Small intestine (tissue), 7 donors: Measurements from ENCODE around the gene KRT4. TPM values are rescaled to one million over a fixed set of nuclear protein-coding genes. Genes with fewer than 3 reads are reported as not detected.

Source experiments
- DNase-seq, 2 donors: peaks; one replicate each; pipeline versions ENCODE4 v3.0.0 to v3.0.0-alpha.2; 2013
- FAIRE-seq: peaks from 2 replicates; lab custom pipeline; 2012; peaks lifted over from hg19 to GRCh38; lab: Jason Lieb, UNC
- H3K27ac ChIP-seq, 3 donors: one replicate each; pipeline ENCODE4 v1.5.1; 2013; ENCODE audit warnings: low read length in 2 of 3, mild to moderate bottlenecking in 2 of 3, control low read depth in 1 of 3, inconsistent platforms in 1 of 3, low read depth in 1 of 3, moderate library complexity in 1 of 3
- H3K27me3 ChIP-seq, 3 donors: one replicate each; pipeline ENCODE4 v1.6.1; 2013; ENCODE audit warnings: low read length in 3 of 3, inconsistent platforms in 1 of 3; ENCODE audit not compliant: control insufficient read depth in 3 of 3, insufficient read depth in 3 of 3
- H3K36me3 ChIP-seq, 3 donors: one replicate each; pipeline ENCODE4 v1.6.1; 2013; ENCODE audit warnings: low read length in 3 of 3, inconsistent platforms in 1 of 3, low read depth in 1 of 3, mild to moderate bottlenecking in 1 of 3, moderate library complexity in 1 of 3; ENCODE audit not compliant: control insufficient read depth in 3 of 3, insufficient read depth in 2 of 3
- H3K4me1 ChIP-seq, 3 donors: one replicate each; pipeline ENCODE4 v1.6.1; 2013; ENCODE audit warnings: low read length in 2 of 3, inconsistent platforms in 1 of 3, low read depth in 1 of 3, mild to moderate bottlenecking in 1 of 3, moderate library complexity in 1 of 3; ENCODE audit not compliant: control insufficient read depth in 3 of 3, insufficient read depth in 2 of 3
- H3K4me3 ChIP-seq, 3 donors: one replicate each; pipeline ENCODE4 v1.5.1; 2013; ENCODE audit warnings: low read length in 3 of 3, control low read depth in 1 of 3, inconsistent platforms in 1 of 3, low read depth in 1 of 3, mild to moderate bottlenecking in 1 of 3, moderate library complexity in 1 of 3
- H3K9me3 ChIP-seq, 2 donors: one replicate each; pipeline ENCODE4 v1.6.1; 2013; ENCODE audit warnings: low read depth in 1 of 2, low read length in 1 of 2; ENCODE audit not compliant: control insufficient read depth in 2 of 2, insufficient read depth in 1 of 2
- WGBS, 3 donors: extraction: QIAGEN DNeasy Blood & Tissue Kit; methylation state at CpG; one replicate each; pipeline ENCODE4 v1.1.7; 2013; 5-methylcytosine and 5-hydroxymethylcytosine counted together
- polyA plus RNA-seq, 4 donors: library from polyadenylated mRNA; stranded (reverse) in 3 of 4; unstranded in 1 of 4; fragments of 200-250 nt in 3 of 4; fragments of 120-200 nt in 1 of 4; gene quantifications; one replicate each; pipeline versions ENCODE4 v1.2.1 to v1.2.3, GENCODE V29; 2013
- donor health status: healthy with polysubstance abuse.
- donor health status: control.
- donor health status: control.
- donor health status: Bipolar disorder and iron deficiency.
- donor health status: healthy.

Gene KRT4
- polyA plus RNA-seq, 4 donors, result 0.04 to 12.3 (median 4.4) TPM

- FAIRE-seq (no peak), DNase-seq (no peak)
- H3K4me3 ChIP-seq, result no peak overlapping the region
- H3K4me1 ChIP-seq, result no peaks in the 10 kb centered on the region
- 80 to 86% (median 83%) methylated on average over 6 of the region's 6 CpGs for WGBS, 3 donors
- no peaks in the 10 kb centered on the region for H3K27me3 ChIP-seq
- H3K36me3 ChIP-seq, result no peaks in the 10 kb centered on the region
- no peak overlapping the region for H3K27ac ChIP-seq
- H3K9me3 ChIP-seq, result no peaks in the 10 kb centered on the region
Measured at GRCh38 chr12:52827499-52828090, 13.7 kb upstream of the KRT4 start.

DNA sequence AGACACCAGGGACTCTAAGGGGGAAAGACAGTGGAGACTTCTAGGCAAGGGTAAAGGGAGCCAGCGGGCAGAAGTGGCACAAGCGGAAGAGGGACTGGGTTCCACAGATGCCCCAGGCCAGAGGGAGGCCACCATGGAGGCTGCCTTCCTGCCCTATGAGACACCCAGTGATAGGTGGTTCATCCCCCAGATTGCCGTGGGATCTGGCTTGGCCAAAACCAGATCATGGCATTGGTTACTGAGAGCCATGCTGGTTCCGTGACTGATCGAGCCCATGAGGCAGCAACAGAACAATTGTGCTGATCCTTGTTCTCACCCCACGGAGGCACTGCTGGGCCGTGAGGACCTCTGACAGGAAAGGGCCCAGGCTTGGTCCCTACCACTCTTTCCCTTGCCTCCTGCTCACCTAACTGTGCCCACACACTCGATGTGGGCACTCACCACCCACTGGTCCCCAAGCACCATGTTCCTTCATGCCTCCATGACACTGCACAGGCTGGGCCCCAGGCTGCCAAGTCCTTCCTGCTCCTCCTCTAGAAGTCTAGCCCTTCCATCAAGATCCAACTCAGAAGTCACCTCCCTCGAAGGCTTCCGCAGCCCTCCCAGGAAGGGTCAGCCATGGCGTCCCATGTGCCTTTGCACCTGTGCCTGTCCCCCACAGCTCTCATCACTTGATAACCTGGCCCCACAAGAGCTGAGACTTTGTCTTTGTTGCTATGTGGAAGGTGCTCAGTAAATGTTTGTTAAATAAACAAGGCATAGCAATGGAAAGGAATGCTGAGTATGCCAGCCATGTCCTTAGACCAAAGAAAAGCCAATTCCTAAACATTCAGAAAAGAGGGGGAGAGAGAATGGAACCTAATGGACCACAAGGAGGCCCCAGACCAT lies 12.9 kb upstream of the KRT4 start:
- Histone ChIP-seq H3K27ac (no peak overlapping the region), H3K27me3 (no peaks in the 10 kb centered on the region), H3K4me1 (no peaks in the 10 kb centered on the region), H3K4me3 (no peak overlapping the region), H3K36me3 (no peaks in the 10 kb centered on the region), H3K9me3 (no peaks in the 10 kb centered on the region)
- FAIRE-seq (no peak), DNase-seq (no peak)
- 89 to 91% (median 91%) methylated on average over 11 of the region's 11 CpGs for WGBS, 3 donors

DNA sequence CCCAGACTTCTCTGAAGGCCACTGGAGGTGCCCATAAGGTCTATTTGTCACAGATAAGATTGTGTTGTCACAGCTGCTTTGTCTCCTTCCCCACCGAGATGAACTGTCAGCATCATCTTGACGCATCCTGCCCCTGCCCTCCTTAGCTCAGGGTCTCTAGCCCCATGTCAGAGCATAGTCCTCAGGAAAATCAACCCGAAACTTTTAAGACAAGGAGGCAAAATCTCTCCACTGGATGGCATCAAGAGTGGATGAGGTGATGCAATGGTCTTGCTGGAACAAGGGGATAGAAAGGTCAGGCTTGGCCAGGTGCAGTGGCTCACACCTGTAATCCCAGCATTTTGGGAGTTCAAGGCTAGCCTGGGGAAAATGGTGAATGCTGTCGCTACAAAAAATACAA lies 12.0 kb upstream of the KRT4 start:
- Histone ChIP-seq H3K27me3 (no peaks in the 10 kb centered on the region), H3K27ac (no peak overlapping the region), H3K36me3 (no peaks in the 10 kb centered on the region), H3K4me1 (no peaks in the 10 kb centered on the region), H3K4me3 (no peak overlapping the region), H3K9me3 (no peaks in the 10 kb centered on the region)
- WGBS, 3 donors, result 72 to 77% (median 73%) methylated on average over 4 of the region's 4 CpGs
- DNase-seq, result no peak
- no peak for FAIRE-seq

DNA sequence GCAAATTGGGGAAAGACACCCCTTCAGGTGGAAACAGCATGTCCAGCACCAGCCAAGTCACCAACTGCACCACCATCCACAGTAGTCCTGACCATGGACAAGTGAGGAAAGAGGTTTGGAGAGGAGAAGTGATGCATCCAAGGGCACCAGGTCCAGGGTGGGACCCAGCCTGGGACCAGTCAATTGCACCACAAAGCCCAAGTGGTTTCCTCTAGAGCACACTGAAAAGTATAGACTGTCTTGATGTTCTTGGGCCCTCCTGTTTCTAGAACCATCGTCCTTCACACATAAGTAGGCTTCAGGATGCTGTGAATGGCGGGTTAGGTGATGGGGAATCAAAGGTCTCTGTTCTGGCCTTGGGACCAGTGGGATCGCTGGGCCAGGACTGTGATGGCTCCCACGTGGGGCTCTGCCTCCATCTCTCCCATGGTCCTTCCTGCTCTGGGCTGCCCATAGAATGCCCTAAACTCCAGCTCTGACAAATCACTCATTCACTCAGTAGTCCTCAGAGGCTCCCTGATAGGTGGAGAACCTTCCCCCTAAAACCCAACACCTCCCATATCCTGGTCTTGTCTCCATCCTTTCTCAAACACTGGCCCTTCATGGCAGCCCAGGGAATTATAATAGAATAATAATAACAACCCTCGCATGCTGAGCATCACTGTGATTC lies 11.0 kb upstream of the KRT4 start:
- no peak overlapping the region for H3K27ac ChIP-seq
- DNase-seq (no peak), FAIRE-seq (no peak)
- no peaks in the 10 kb centered on the region for H3K4me1 ChIP-seq
- H3K9me3 ChIP-seq, result no peaks in the 10 kb centered on the region
- no peaks in the 10 kb centered on the region for H3K27me3 ChIP-seq
- no peak overlapping the region for H3K4me3 ChIP-seq
- WGBS, 3 donors, result 81 to 88% (median 86%) methylated on average over 5 of the region's 5 CpGs
- no peaks in the 10 kb centered on the region for H3K36me3 ChIP-seq

- Histone ChIP-seq H3K27ac (no peak overlapping the region), H3K9me3 (no peaks in the 10 kb centered on the region), H3K36me3 (no peaks in the 10 kb centered on the region), H3K4me1 (peaks cover 0 to 2% (median 0%) of the 10 kb centered on the region in 3 donors), H3K4me3 (no peak overlapping the region), H3K27me3 (no peaks in the 10 kb centered on the region)
- DNase-seq (no peak), FAIRE-seq (no peak)
- 84 to 92% (median 86%) methylated on average over 15 of the region's 15 CpGs for WGBS, 3 donors
Measured at GRCh38 chr12:52823761-52824450, 10.0 kb upstream of the KRT4 start.

- Histone ChIP-seq H3K27me3 (no peaks in the 10 kb centered on the region), H3K9me3 (no peaks in the 10 kb centered on the region), H3K36me3 (no peaks in the 10 kb centered on the region), H3K27ac (no peak overlapping the region), H3K4me3 (no peak overlapping the region), H3K4me1 (peaks cover 0 to 11% (median 0%) of the 10 kb centered on the region in 3 donors)
- DNase-seq (no peak), FAIRE-seq (no peak)
- WGBS, 3 donors, result 73 to 79% (median 78%) methylated on average over 16 of the region's 16 CpGs
Measured at GRCh38 chr12:52822771-52823510, 9.0 kb upstream of the KRT4 start.

- FAIRE-seq (no peak), DNase-seq (peak in 1 of 2 donors; percentile 63)
- Histone ChIP-seq H3K27me3 (peaks cover 0 to 1% (median 0%) of the 10 kb centered on the region in 3 donors), H3K27ac (no peak overlapping the region), H3K36me3 (no peaks in the 10 kb centered on the region), H3K4me1 (peaks cover 0 to 11% (median 0%) of the 10 kb centered on the region in 3 donors), H3K9me3 (no peaks in the 10 kb centered on the region), H3K4me3 (no peak overlapping the region)
- 73 to 79% (median 79%) methylated on average over 9 to 10 of the region's 10 CpGs for WGBS, 3 donors
Measured at GRCh38 chr12:52821826-52822660, 8.1 kb upstream of the KRT4 start.
